Endodermal cell (in vitro differentiated cells): ENCODE results near the gene PCSK2. TPM values are rescaled to one million over a fixed set of nuclear protein-coding genes. Genes with fewer than 3 reads are reported as not detected.

Source experiments
- DNase-seq: peaks from one replicate; pipeline ENCODE4 v3.0.0-alpha.2; 2017
- H3K27ac ChIP-seq: 2 replicates; pipeline ENCODE4 v1.5.1; 2013; ENCODE audit warnings: mild to moderate bottlenecking, low read depth, low read length, moderate library complexity
- H3K27me3 ChIP-seq: 2 replicates; pipeline ENCODE4 v1.6.1; 2013; ENCODE audit warnings: mild to moderate bottlenecking, low read length, moderate library complexity; ENCODE audit not compliant: insufficient read depth, control insufficient read depth, poor library complexity, severe bottlenecking
- H3K36me3 ChIP-seq: 2 replicates; pipeline ENCODE4 v1.7.0; 2013; ENCODE audit warnings: mild to moderate bottlenecking, low read length, moderate library complexity; ENCODE audit not compliant: control insufficient read depth, insufficient read depth
- H3K4me1 ChIP-seq: one replicate; pipeline ENCODE4 v1.7.0; 2013; ENCODE audit warnings: low read length; ENCODE audit not compliant: control insufficient read depth, insufficient read depth
- H3K4me3 ChIP-seq: 2 replicates; pipeline ENCODE4 v1.5.1; 2013; ENCODE audit warnings: mild to moderate bottlenecking, low read length, moderate library complexity
- H3K9ac ChIP-seq: 2 replicates; pipeline ENCODE4 v1.6.1; 2013; ENCODE audit warnings: mild to moderate bottlenecking, low read length, moderate library complexity; ENCODE audit not compliant: poor library complexity, severe bottlenecking; ENCODE audit errors: extremely low read depth
- H3K9me3 ChIP-seq: 2 replicates; pipeline ENCODE4 v1.6.1; 2013; ENCODE audit warnings: mild to moderate bottlenecking, low read length, moderate library complexity; ENCODE audit not compliant: control insufficient read depth
- H3K27ac Mint-ChIP-seq: 2 replicates; pipeline ENCODE4 v1.8.0; 2020; ENCODE audit warnings: mixed read lengths
- H3K27me3 Mint-ChIP-seq: 2 replicates; pipeline ENCODE4 v1.8.0; 2021; ENCODE audit warnings: mild to moderate bottlenecking, mixed read lengths; ENCODE audit not compliant: insufficient read depth
- H3K36me3 Mint-ChIP-seq: 2 replicates; pipeline ENCODE4 v1.8.0; 2020; ENCODE audit warnings: low read depth, mixed read lengths
- H3K4me1 Mint-ChIP-seq: 2 replicates; pipeline ENCODE4 v1.8.0; 2020; ENCODE audit warnings: mixed read lengths
- H3K4me3 Mint-ChIP-seq: 2 replicates; pipeline ENCODE4 v1.8.0; 2020; ENCODE audit warnings: mild to moderate bottlenecking, moderate library complexity, mixed read lengths
- H3K9me3 Mint-ChIP-seq: 2 replicates; pipeline ENCODE4 v1.8.0; 2020; ENCODE audit warnings: mild to moderate bottlenecking, mixed read lengths
- CTCF ChIP-seq: fragments of 200-600 bp; sonication (generic); conservative IDR thresholded peaks from 2 replicates; pipeline ENCODE4 v1.5.0; 2021; ENCODE audit warnings: antibody characterized with exemption, mild to moderate bottlenecking
- WGBS, 2 experiments: methylation state at CpG; one replicate each; pipeline versions ENCODE4 v1.1.5 to v1.1.7; 2013; ENCODE audit warnings: missing lambda C conversion rate in 2 of 2, mixed read lengths in 1 of 2; ENCODE audit not compliant: insufficient coverage in 1 of 2, insufficient read length in 1 of 2; 5-methylcytosine and 5-hydroxymethylcytosine counted together
- total RNA-seq, 2 donors: library from RNA; stranded (reverse); fragmentation: NEBNext Ultra II Directional in 1 of 2; extraction: Animal tissue kit (Norgen Biotek cat#: 25700) in 1 of 2; gene quantifications; 2 replicates in 1 of 2; 3 replicates in 1 of 2; pipeline ENCODE4 v1.2.1, GENCODE V29; 2021

Gene PCSK2
- total RNA-seq, 2 donors from 2014 or later: 3.0 to 4.8 TPM

- H3K4me1 Mint-ChIP-seq: peaks cover 3% of the 10 kb centered on the region
- no peak for TF ChIP-seq CTCF
Observed at GRCh38 chr20:17295151-17295726, 68.4 kb downstream of the PCSK2 start.

GRCh38 chr20:17295991-17296390 lies 69.2 kb downstream of the PCSK2 start:
- no peak overlapping the region for H3K27ac Mint-ChIP-seq
- H3K4me3 Mint-ChIP-seq: no peak overlapping the region
- Histone ChIP-seq H3K36me3 (no peaks in the 10 kb centered on the region), H3K4me1 (no peaks in the 10 kb centered on the region), H3K4me3 (no peak overlapping the region), H3K9me3 (no peaks in the 10 kb centered on the region), H3K27me3 (no peaks in the 10 kb centered on the region), H3K27ac (no peak overlapping the region), H3K9ac (no peak overlapping the region)
- no peaks in the 10 kb centered on the region for H3K9me3 Mint-ChIP-seq
- peaks cover 3% of the 10 kb centered on the region for H3K27me3 Mint-ChIP-seq
- H3K4me1 Mint-ChIP-seq: peaks cover 3% of the 10 kb centered on the region
- 78 to 88% methylated on average over 1 to 4 of the region's 4 CpGs for WGBS, 2 experiments
- no peaks in the 10 kb centered on the region for H3K36me3 Mint-ChIP-seq
- no peak for DNase-seq
- TF ChIP-seq CTCF: no peak

More at GRCh38 chr20:17295151-17295726, 68.4 kb downstream of the PCSK2 start:
- peaks cover 3% of the 10 kb centered on the region for H3K27me3 Mint-ChIP-seq
- WGBS, 2 experiments: 85 to 96% methylated on average over 2 to 3 of the region's 3 CpGs
- H3K9me3 Mint-ChIP-seq: no peaks in the 10 kb centered on the region
- no peak overlapping the region for H3K27ac Mint-ChIP-seq
- DNase-seq: no peak
- Histone ChIP-seq H3K36me3 (no peaks in the 10 kb centered on the region), H3K27ac (no peak overlapping the region), H3K27me3 (no peaks in the 10 kb centered on the region), H3K4me3 (no peak overlapping the region), H3K9me3 (no peaks in the 10 kb centered on the region), H3K9ac (no peak overlapping the region), H3K4me1 (no peaks in the 10 kb centered on the region)
- no peaks in the 10 kb centered on the region for H3K36me3 Mint-ChIP-seq
- H3K4me3 Mint-ChIP-seq: no peak overlapping the region

GRCh38 chr20:17298171-17298570 lies 71.3 kb downstream of the PCSK2 start:
- no peak for TF ChIP-seq CTCF
- Mint-ChIP-seq H3K27ac (no peak overlapping the region), H3K27me3 (peaks cover 3% of the 10 kb centered on the region), H3K9me3 (peaks cover 8% of the 10 kb centered on the region), H3K36me3 (no peaks in the 10 kb centered on the region), H3K4me3 (no peak overlapping the region), H3K4me1 (peaks cover 3% of the 10 kb centered on the region)
- no peak overlapping the region for H3K27ac ChIP-seq
- no peak overlapping the region for H3K4me3 ChIP-seq
- H3K9me3 ChIP-seq: peaks cover 5% of the 10 kb centered on the region
- no peaks in the 10 kb centered on the region for H3K36me3 ChIP-seq
- no peaks in the 10 kb centered on the region for H3K4me1 ChIP-seq
- DNase-seq: no peak
- H3K27me3 ChIP-seq: no peaks in the 10 kb centered on the region
- H3K9ac ChIP-seq: no peak overlapping the region
